Coronary artery (tissue), 2 donors: ENCODE measurements around the gene DHDDS.

Source experiments
- DNase-seq: peaks from one replicate; pipeline ENCODE4 v3.0.0-alpha.2; 2017; ENCODE audit warnings: low spot score
- H3K27ac ChIP-seq, 2 donors: fragments of 200-600 bp; sonication (generic); one replicate each; pipeline ENCODE4 v1.5.1; 2016 to 2019
- H3K4me3 ChIP-seq: fragments of 200-600 bp; sonication (generic); 2 replicates; pipeline ENCODE4 v1.5.1; 2016; ENCODE audit warnings: mild to moderate bottlenecking, moderate library complexity
- TF ChIP-seq, protein P1 (sequence below): fragments of 200-600 bp; sonication (generic); IDR thresholded peaks from one replicate; pipeline ENCODE4 v1.5.1; 2019; ENCODE audit warnings: antibody characterized with exemption

DHDDS gene

DNA sequence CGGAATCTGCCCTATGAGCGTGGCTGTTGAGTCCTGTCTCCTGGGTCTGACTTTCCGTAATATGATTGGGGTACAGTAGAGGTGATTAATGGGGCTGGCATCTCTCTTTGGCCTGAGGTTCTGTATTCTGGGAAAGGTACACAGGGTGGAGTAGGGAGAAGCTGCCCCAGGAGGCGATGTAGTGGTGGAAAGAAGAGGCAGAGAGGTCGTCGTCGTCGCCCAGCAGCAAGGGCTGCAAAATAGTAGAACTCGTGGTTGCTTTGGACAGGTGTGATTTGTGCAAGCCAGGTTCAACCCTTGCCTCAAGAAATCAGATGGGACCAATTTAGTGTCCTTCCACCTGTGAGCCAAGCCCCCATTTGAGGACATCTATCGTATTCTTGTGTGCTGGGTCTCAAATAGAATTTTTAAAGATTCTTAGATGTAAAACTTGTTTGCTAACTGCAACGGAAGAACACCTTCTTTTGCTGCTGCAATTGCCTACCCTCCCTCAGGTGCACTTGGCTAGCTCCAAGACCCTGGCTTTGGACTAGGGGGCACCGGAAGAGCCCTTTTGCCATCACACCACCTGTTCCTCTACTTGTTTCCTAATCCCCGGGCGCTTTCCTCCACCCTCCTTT, 38.9 kb downstream of the DHDDS start:
- TF ChIP-seq, protein P1, sequence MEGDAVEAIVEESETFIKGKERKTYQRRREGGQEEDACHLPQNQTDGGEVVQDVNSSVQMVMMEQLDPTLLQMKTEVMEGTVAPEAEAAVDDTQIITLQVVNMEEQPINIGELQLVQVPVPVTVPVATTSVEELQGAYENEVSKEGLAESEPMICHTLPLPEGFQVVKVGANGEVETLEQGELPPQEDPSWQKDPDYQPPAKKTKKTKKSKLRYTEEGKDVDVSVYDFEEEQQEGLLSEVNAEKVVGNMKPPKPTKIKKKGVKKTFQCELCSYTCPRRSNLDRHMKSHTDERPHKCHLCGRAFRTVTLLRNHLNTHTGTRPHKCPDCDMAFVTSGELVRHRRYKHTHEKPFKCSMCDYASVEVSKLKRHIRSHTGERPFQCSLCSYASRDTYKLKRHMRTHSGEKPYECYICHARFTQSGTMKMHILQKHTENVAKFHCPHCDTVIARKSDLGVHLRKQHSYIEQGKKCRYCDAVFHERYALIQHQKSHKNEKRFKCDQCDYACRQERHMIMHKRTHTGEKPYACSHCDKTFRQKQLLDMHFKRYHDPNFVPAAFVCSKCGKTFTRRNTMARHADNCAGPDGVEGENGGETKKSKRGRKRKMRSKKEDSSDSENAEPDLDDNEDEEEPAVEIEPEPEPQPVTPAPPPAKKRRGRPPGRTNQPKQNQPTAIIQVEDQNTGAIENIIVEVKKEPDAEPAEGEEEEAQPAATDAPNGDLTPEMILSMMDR = no peak
- no peak for DNase-seq
- Histone ChIP-seq H3K27ac (peak overlapping the region in 1 of 2 donors; percentile 98), H3K4me3 (peak overlapping the region; percentile 86)

DNA sequence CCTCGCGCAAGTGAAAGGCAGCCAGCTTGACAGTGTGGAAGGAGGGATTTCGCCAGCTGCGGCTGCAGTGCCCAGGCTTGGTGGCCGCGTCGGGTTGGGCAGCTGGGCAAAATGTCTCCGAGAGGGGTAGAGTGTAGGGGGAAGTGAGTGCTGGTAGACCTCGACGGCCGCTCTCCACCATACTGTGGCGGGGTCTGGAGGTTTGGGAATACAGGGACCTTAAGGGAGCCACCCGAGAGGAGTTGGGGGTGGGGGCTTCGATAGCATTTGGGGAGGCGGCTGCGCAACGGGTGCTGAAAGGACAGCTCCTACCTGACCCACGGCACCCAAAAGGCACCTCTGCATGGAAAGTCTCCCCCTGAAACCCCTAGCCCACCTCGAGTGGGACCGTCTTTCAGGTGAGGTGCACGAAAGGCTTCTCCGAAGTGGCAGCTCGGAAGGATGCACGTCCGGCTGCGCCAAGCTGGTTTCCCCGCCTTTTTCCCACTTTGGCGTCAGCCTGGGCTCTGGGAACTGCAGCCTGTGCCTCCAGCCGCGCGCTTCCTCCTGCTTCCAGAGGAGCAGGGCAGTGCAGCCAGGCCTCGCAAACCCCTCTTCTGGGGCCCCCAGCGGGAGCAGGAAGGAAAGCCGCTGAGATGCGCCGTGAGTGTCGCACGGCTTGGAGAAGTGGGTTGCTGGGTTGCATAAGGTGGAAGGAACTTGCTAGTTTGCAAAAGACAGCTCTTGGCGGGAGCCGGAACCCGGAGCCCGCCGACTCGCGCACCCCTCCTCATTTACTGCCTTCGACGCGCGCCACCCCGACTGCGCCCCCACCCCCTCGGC, 39.6 kb downstream of the DHDDS start:
- peak overlapping the region; percentile 98 to 99 for H3K27ac ChIP-seq
- peak; percentile 85 for DNase-seq
- TF ChIP-seq, protein P1 = no peak
- peak overlapping the region; percentile 86 for H3K4me3 ChIP-seq

DNA sequence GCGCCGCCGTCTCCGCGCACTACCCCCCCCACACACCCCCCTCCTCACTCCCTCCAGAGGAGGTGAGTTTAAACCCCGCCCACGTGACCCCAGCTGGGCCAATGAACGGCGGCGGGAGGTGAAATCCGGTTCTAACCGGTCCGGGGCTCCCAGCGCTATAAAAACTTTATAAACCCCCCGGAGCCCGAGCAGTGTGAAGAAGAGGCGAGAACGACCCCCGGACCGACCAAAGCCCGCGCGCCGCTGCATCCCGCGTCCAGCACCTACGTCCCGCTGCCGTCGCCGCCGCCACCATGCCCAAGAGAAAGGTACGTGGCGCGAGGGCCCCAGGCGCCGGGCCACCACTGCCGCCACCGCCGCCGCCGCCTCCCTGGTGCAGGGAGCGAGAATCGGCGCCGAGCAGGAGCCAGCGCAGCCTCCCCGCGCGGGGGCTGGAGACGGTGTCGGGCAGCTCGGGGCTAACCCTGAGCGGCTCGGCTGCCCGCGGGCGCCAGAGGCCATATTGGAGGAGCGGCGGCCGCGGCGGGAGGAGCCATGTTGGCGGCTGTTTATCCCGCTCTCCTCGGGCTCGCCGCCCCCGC, 40.3 kb downstream of the DHDDS start, which contains the start of gene HMGN2:
HMGN2 (plus strand) TSS at position 121 of the 581 bp plus-strand sequence; CDS start at position 294, 173 bp downstream.
- peak; percentile 88 for DNase-seq
- TF ChIP-seq, protein P1 = no peak
- peak within 1 kb of the TSS; percentile 86 for H3K4me3 ChIP-seq
- peak within 1 kb of the TSS; percentile 98 to 99 for H3K27ac ChIP-seq

DNA sequence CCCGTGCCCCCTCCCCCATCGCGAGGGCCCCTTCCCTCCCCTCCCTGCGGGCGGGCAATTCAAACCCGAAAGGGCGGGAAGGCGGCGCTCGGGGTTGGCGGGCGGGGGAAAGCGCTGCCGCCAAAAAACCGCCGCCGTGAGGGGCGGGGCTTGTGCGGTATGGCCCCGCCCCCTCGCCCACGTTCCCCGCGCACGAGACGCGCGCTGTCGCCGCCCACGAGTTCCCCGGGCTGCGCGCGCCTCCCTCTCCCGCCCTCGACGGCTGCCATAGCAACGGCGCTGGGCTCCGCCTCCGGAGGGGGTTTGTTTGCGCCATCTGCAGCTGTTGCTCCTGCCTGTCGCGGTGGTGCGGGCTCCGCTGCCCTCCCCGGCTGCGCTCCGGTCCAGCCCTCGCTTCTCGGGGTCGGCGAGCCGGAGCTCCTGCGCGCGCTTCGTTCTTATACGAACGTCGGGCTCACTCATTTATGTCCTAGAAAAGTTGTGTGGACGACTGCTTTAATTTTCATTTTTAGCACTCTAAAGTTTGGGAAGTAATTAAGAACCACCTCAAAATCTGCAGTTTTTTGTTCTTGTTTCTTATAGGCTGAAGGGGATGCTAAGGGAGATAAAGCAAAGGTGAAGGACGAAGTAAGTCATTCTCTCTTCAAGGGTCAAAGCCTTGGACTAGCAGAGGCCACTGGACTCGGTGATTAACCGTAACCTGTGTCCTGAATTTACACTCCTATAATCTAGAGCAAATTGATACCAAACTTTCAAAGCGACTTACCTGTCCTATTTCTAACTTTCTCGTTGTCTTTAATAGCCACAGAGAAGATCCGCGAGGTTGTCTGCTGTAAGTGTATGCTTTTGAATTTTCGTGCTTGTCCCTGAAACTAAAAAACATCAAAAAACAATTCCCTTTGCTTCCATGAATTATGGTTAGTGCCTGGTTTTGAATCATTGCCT, 41.1 kb downstream of the DHDDS start:
- TF ChIP-seq, protein P1 = no peak
- peak; percentile 97 for DNase-seq
- H3K27ac ChIP-seq = peak overlapping the region; percentile 98 to 99

DNA sequence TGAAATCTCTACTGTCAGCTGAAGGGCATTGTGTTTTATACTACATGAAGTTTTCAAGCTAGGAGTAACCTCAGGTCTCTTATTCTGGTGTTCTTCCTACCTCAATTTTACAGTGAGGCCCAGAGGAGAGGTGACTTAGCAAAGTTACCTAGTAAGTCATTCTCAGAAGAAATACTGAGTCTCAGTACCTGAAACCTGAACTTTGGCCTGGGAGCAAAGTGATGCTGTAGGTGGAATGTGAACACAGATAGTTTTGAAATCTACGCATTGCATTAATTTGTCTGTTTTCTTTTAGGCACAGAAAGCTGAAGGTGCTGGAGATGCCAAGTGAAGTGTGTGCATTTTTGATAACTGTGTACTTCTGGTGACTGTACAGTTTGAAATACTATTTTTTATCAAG, 42.7 kb downstream of the DHDDS start:
- Histone ChIP-seq H3K27ac (no peak overlapping the region), H3K4me3 (no peak overlapping the region)
- DNase-seq = no peak
- TF ChIP-seq, protein P1 = no peak

More for the DNA sequence above, 41.1 kb downstream of the DHDDS start:
- peak overlapping the region; percentile 86 for H3K4me3 ChIP-seq

DNA sequence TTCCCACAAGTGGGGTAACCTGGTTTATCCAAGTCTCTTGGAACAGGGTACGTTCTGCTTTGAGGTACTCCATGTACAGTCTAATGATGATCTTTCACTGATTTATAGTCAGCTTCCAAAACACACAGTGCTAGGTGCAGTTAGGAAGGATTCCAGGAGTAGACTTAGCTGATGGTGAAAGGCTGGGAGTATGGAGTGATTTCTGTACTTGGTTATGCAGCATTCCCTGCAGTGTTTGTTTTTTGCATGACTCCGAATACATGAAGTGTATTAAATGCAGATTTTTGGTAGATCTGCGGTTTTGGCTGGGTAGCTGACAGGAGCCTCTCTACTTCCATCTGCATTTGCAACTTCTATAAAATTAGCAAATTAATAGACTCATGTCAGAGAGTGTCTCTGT, 43.9 kb downstream of the DHDDS start:
- H3K27ac ChIP-seq = no peak overlapping the region
- no peak for DNase-seq
- TF ChIP-seq, protein P1 = no peak
- no peak overlapping the region for H3K4me3 ChIP-seq
